H1 (cell line): ENCODE results near the gene COL6A5. TPM values are rescaled to one million over a fixed set of nuclear protein-coding genes. Genes with fewer than 3 reads are reported as not detected.

ENCODE experiments used
- CTCF ChIA-PET: fragments of 300-600 bp; sonication (Branson Sonifier 250); formaldehyde crosslinking; loops from one replicate; lab custom pipeline; 2021; ENCODE audit not compliant: partially characterized antibody; lab: Charles Lee
- POLR2A ChIA-PET: fragments of 300-600 bp; sonication (Branson Sonifier 250); formaldehyde crosslinking; loops from one replicate; lab custom pipeline; 2021; ENCODE audit warnings: inconsistent platforms; ENCODE audit not compliant: partially characterized antibody; lab: Charles Lee
- DNase-seq, 2 experiments: peaks; one replicate each; pipeline versions ENCODE4 v3.0.0 to v3.0.0-alpha.2; 2010 to 2022; ENCODE audit warnings: low spot score in 2 of 2, low read depth in 1 of 2, mixed read lengths in 1 of 2
- FAIRE-seq: peaks from 2 replicates; lab custom pipeline; 2011; peaks lifted over from hg19 to GRCh38; lab: Jason Lieb, UNC
- H2AFZ ChIP-seq: 2 replicates; pipeline ENCODE4 v1.8.1; 2012; ENCODE audit warnings: low read length, inconsistent platforms
- H2AK5ac ChIP-seq: 2 replicates; pipeline ENCODE4 v1.6.1; 2013; ENCODE audit warnings: low read depth, low read length
- H2BK120ac ChIP-seq: replicated peaks from 2 replicates; pipeline ENCODE3; 2013; ENCODE audit warnings: low read depth, low read length, inconsistent platforms
- H2BK12ac ChIP-seq: 2 replicates; pipeline ENCODE4 v1.6.1; 2013; ENCODE audit warnings: low read depth, low read length
- H2BK15ac ChIP-seq: 2 replicates; pipeline ENCODE4 v1.6.1; 2013; ENCODE audit warnings: low read length
- H2BK20ac ChIP-seq: 2 replicates; pipeline ENCODE4 v1.6.1; 2013; ENCODE audit warnings: low read length
- H2BK5ac ChIP-seq: 2 replicates; pipeline ENCODE4 v1.6.1; 2013; ENCODE audit warnings: low read depth, low read length
- H3K14ac ChIP-seq: 2 replicates; pipeline ENCODE4 v1.6.1; 2013; ENCODE audit warnings: inconsistent platforms; ENCODE audit not compliant: insufficient read length
- H3K18ac ChIP-seq: 2 replicates; pipeline ENCODE4 v1.6.1; 2013; ENCODE audit warnings: low read length; ENCODE audit errors: extremely low read depth
- H3K23ac ChIP-seq: 2 replicates; pipeline ENCODE4 v1.6.1; 2013; ENCODE audit warnings: inconsistent platforms; ENCODE audit not compliant: insufficient read length
- H3K23me2 ChIP-seq: 2 replicates; pipeline ENCODE4 v1.6.1; 2013; ENCODE audit warnings: low read depth, low read length
- H3K27ac ChIP-seq: 2 replicates; pipeline ENCODE4 v1.6.1; 2011; ENCODE audit warnings: low read depth, low read length, inconsistent platforms
- H3K27me3 ChIP-seq, 4 experiments: replicated peaks in 1 of 4; 1 replicate in 1 of 4; 2 replicates in 3 of 4; pipeline versions ENCODE4 v1.6.1 to v1.8.1; 2011 to 2013; ENCODE audit warnings: low read length in 3 of 4, mild to moderate bottlenecking in 3 of 4, inconsistent platforms in 2 of 4, mixed read lengths in 2 of 4, moderate library complexity in 1 of 4; ENCODE audit not compliant: control insufficient read depth in 3 of 4, insufficient read depth in 3 of 4; ENCODE audit errors: extremely low read depth in 1 of 4
- H3K36me3 ChIP-seq, 4 experiments: 2 replicates each; pipeline versions ENCODE4 v1.6.1 to v1.8.1; 2011 to 2013; ENCODE audit warnings: mild to moderate bottlenecking in 4 of 4, low read length in 3 of 4, moderate library complexity in 2 of 4, control low read depth in 1 of 4, inconsistent platforms in 1 of 4; ENCODE audit not compliant: insufficient read depth in 4 of 4, control insufficient read depth in 2 of 4
- H3K4ac ChIP-seq: replicated peaks from 2 replicates; pipeline ENCODE3; 2013; ENCODE audit warnings: low read length, low read depth, mixed read lengths, inconsistent platforms; ENCODE audit not compliant: insufficient read length
- H3K4me1 ChIP-seq, 4 experiments: replicated peaks in 1 of 4; 1 replicate in 1 of 4; 2 replicates in 3 of 4; pipeline versions ENCODE4 v1.6.1 to v1.8.1; 2011 to 2013; ENCODE audit warnings: low read length in 3 of 4, inconsistent platforms in 2 of 4, mixed read lengths in 1 of 4; ENCODE audit not compliant: insufficient read depth in 4 of 4, control insufficient read depth in 3 of 4
- H3K4me2 ChIP-seq, 2 experiments: 2 replicates each; pipeline versions ENCODE4 v1.6.1 to v1.8.1; 2011 to 2013; ENCODE audit warnings: low read depth in 2 of 2, low read length in 2 of 2, control low read depth in 1 of 2, inconsistent platforms in 1 of 2, mild to moderate bottlenecking in 1 of 2; ENCODE audit not compliant: insufficient read depth in 1 of 2
- H3K4me3 ChIP-seq, 4 experiments: fragments of 200-600, 300-600 bp in 1 of 4; sonication (generic), shearing (Covaris generic), sonication (Bioruptor Twin) in 1 of 4; 2 replicates each; pipeline versions ENCODE4 v1.5.1 to v1.8.1; 2011 to 2016; ENCODE audit warnings: low read length in 4 of 4, low read depth in 3 of 4, control low read depth in 2 of 4, inconsistent platforms in 2 of 4, mild to moderate bottlenecking in 2 of 4, mixed read lengths in 1 of 4, moderate library complexity in 1 of 4; ENCODE audit not compliant: insufficient read depth in 2 of 4; ENCODE audit errors: extremely low read depth in 1 of 4
- H3K56ac ChIP-seq: replicated peaks from 2 replicates; pipeline ENCODE3; 2013; ENCODE audit warnings: low read depth, mild to moderate bottlenecking, mixed read lengths, low read length, inconsistent platforms; ENCODE audit not compliant: insufficient read length
- H3K79me1 ChIP-seq: 2 replicates; pipeline ENCODE4 v1.6.1; 2013; ENCODE audit warnings: low read depth, low read length, control low read depth
- H3K79me2 ChIP-seq, 2 experiments: 2 replicates each; pipeline versions ENCODE4 v1.6.1 to v1.8.1; 2012 to 2013; ENCODE audit warnings: low read length in 2 of 2, mild to moderate bottlenecking in 2 of 2, inconsistent platforms in 1 of 2; ENCODE audit not compliant: insufficient read depth in 2 of 2, control insufficient read depth in 1 of 2
- H3K9ac ChIP-seq, 4 experiments: replicated peaks in 1 of 4; 1 replicate in 1 of 4; 2 replicates in 3 of 4; pipeline versions ENCODE4 v1.6.1 to v1.8.1; 2011 to 2013; ENCODE audit warnings: low read depth in 3 of 4, low read length in 3 of 4, control low read depth in 2 of 4, mild to moderate bottlenecking in 2 of 4, moderate library complexity in 2 of 4, inconsistent platforms in 1 of 4; ENCODE audit errors: extremely low read depth in 1 of 4
- H3K9me3 ChIP-seq, 2 experiments: 2 replicates each; pipeline versions ENCODE4 v1.6.1 to v1.8.1; 2012 to 2013; ENCODE audit warnings: mild to moderate bottlenecking in 2 of 2, moderate library complexity in 2 of 2, control low read depth in 1 of 2, inconsistent platforms in 1 of 2, low read depth in 1 of 2, low read length in 1 of 2, mixed read lengths in 1 of 2; ENCODE audit not compliant: insufficient read depth in 2 of 2
- H4K20me1 ChIP-seq, 2 experiments: replicated peaks in 1 of 2; 2 replicates each; pipeline versions ENCODE3 to v1.8.1; 2011 to 2013; ENCODE audit warnings: inconsistent platforms in 2 of 2, low read length in 2 of 2, mild to moderate bottlenecking in 1 of 2; ENCODE audit not compliant: insufficient read depth in 2 of 2, control insufficient read depth in 1 of 2
- H4K5ac ChIP-seq: 2 replicates; pipeline ENCODE4 v1.6.1; 2013; ENCODE audit warnings: low read length, low read depth, mixed read lengths, inconsistent platforms; ENCODE audit not compliant: insufficient read length
- H4K8ac ChIP-seq: 2 replicates; pipeline ENCODE4 v1.8.0; 2013; ENCODE audit warnings: mild to moderate bottlenecking, moderate library complexity, low read length, inconsistent platforms; ENCODE audit not compliant: insufficient read depth; ENCODE audit errors: extremely low read depth
- H4K91ac ChIP-seq: replicated peaks from 2 replicates; pipeline ENCODE3; 2013; ENCODE audit warnings: low read length, mixed read lengths, inconsistent platforms; ENCODE audit not compliant: insufficient read length
- CBX5 ChIP-seq: fragments of 300-800, 300-1000 bp; sonication (generic); IDR thresholded peaks from 2 replicates; pipeline ENCODE4 v1.7.1; 2016; ENCODE audit warnings: antibody characterized with exemption, low read length, low read depth
- CBX8 ChIP-seq: fragments of 300-800, 300-1000 bp; sonication (generic); IDR thresholded peaks from 2 replicates; pipeline ENCODE4 v1.7.1; 2016; ENCODE audit warnings: low read depth, low read length, borderline replicate concordance
- SAP30 ChIP-seq: fragments of 300-600 bp; sonication (generic); IDR thresholded peaks from 2 replicates; pipeline ENCODE4 v1.7.1; 2012; ENCODE audit warnings: low read length, moderate library complexity, mild to moderate bottlenecking, inconsistent platforms; ENCODE audit not compliant: insufficient read depth, insufficient replicate concordance
- WGBS, 2 experiments: shearing (Covaris generic) in 1 of 2; methylation state at CpG; one replicate each; pipeline versions ENCODE4 v1.1.6 to v1.1.7; 2013 to 2015; ENCODE audit warnings: low lambda C conversion rate in 2 of 2, mixed read lengths in 2 of 2, inconsistent platforms in 1 of 2, low coverage in 1 of 2, missing lambda C conversion rate in 1 of 2; ENCODE audit not compliant: insufficient replicate concordance in 2 of 2, insufficient coverage in 1 of 2, insufficient read length in 1 of 2; ENCODE audit errors: extremely low coverage in 1 of 2, missing lambda C conversion rate in 1 of 2; 5-methylcytosine and 5-hydroxymethylcytosine counted together
- polyA plus RNA-seq, 7 experiments: library from polyadenylated mRNA; depleted of rRNA in 3 of 7; stranded (reverse) in 5 of 7; unstranded in 2 of 7; fragments of >200 nt in 5 of 7; fragments of 200-250 nt in 2 of 7; gene quantifications; 1 replicate in 5 of 7; 2 replicates in 1 of 7; 4 replicates in 1 of 7; pipeline versions ENCODE4 v1.2.1 to v1.2.3, GENCODE V29; 2011 to 2013; ENCODE audit warnings: missing spikeins in 2 of 7, mixed read lengths in 2 of 7
- total RNA-seq: library from RNA; stranded (reverse); fragmentation: NEBNext Ultra II Directional; extraction: Animal tissue kit (Norgen Biotek cat#: 25700); gene quantifications from 2 replicates; pipeline ENCODE4 v1.2.1, GENCODE V29; 2021

Gene COL6A5
- total and polyA plus RNA-seq, 2 of the 8 experiments (the other 6 are each of a cell fraction or from before 2014, with no cell fraction given): 0.05 to 0.06 TPM

- Histone ChIP-seq H4K91ac (no peak overlapping the region), H3K23me2 (no peaks in the 10 kb centered on the region), H4K5ac (no peak overlapping the region), H3K4me2 (no peak overlapping the region), H3K23ac (no peak overlapping the region), H4K20me1 (no peaks in the 10 kb centered on the region), H3K9me3 (no peaks in the 10 kb centered on the region), H2BK5ac (no peak overlapping the region), H3K36me3 (no peaks in the 10 kb centered on the region), H3K56ac (no peak overlapping the region), H3K79me2 (no peaks in the 10 kb centered on the region), H3K79me1 (no peaks in the 10 kb centered on the region), H2BK12ac (no peak overlapping the region), H2AFZ (no peak overlapping the region), H4K8ac (no peak overlapping the region), H2BK15ac (no peak overlapping the region), H3K14ac (no peak overlapping the region), H3K27me3 (no peaks in the 10 kb centered on the region), H3K9ac (no peak overlapping the region), H3K27ac (no peak overlapping the region), H3K18ac (no peak overlapping the region), H3K4me1 (no peaks in the 10 kb centered on the region), H2BK20ac (no peak overlapping the region), H2BK120ac (no peak overlapping the region), H2AK5ac (no peak overlapping the region), H3K4me3 (no peak overlapping the region), H3K4ac (no peak overlapping the region)
- FAIRE-seq (no peak), DNase-seq (no peak)
- TF ChIP-seq SAP30: no peak
- no peak for TF ChIP-seq CBX8
- no peak for TF ChIP-seq CBX5
- 90% methylated on average over 7 of the region's 7 CpGs; no CpG with 5 or more reads in 1 of the 2 experiments for WGBS, 2 experiments
- ChIA-PET CTCF (interaction anchor here (0.8 to 1.6 kb wide), 2 partner anchors 15 to 103 kb away, joined by 3 to 5 read pairs; no protein-coding TSS in a partner anchor), POLR2A (no interaction called here)
These were observed 33.3 kb downstream of the COL6A5 start for GRCh38 chr3:130378677-130379191.
